Large intestine (tissue), 12 donors: ENCODE data around the gene KRTAP19-3. TPM values are rescaled to one million over a fixed set of nuclear protein-coding genes. Genes with fewer than 3 reads are reported as not detected.
"Not testable (repeated sequence)": the region's sequence is repeated elsewhere in the genome, so short reads cannot be mapped to it uniquely, and the experiment has no call there.

Experiments
- DNase-seq, 2 donors: peaks; one replicate each; pipeline versions ENCODE4 v3.0.0 to v3.0.0-alpha.2; 2013
- H3K27ac ChIP-seq: one replicate; pipeline ENCODE4 v1.5.1; 2013; ENCODE audit warnings: low read length
- H3K27me3 ChIP-seq: 2 replicates; pipeline ENCODE4 v1.6.1; 2013; ENCODE audit warnings: low read length; ENCODE audit not compliant: control insufficient read depth, insufficient read depth
- H3K36me3 ChIP-seq: 2 replicates; pipeline ENCODE4 v1.6.1; 2013; ENCODE audit warnings: low read length; ENCODE audit not compliant: control insufficient read depth, insufficient read depth
- H3K4me1 ChIP-seq: one replicate; pipeline ENCODE4 v1.6.1; 2013; ENCODE audit warnings: low read length; ENCODE audit not compliant: control insufficient read depth, insufficient read depth
- H3K4me3 ChIP-seq: one replicate; pipeline ENCODE4 v1.5.1; 2013; ENCODE audit warnings: low read length
- H3K9me3 ChIP-seq: one replicate; pipeline ENCODE4 v1.6.1; 2013; ENCODE audit warnings: mild to moderate bottlenecking, low read depth, low read length, moderate library complexity; ENCODE audit not compliant: control insufficient read depth
- WGBS: methylation state at CpG from one replicate; pipeline ENCODE4 v1.1.5; 2013; ENCODE audit warnings: low lambda C conversion rate; ENCODE audit not compliant: insufficient coverage; 5-methylcytosine and 5-hydroxymethylcytosine counted together
- long read RNA-seq, 11 donors: transcript quantifications; one replicate each; lab custom pipeline, GENCODE V29; 2026
- polyA plus RNA-seq: library from polyadenylated mRNA; unstranded; fragments of 120-200 nt; gene quantifications from one replicate; pipeline ENCODE4 v1.2.1, GENCODE V29; 2013

The KRTAP19-3 gene
- not detected for polyA plus RNA-seq
- long read RNA-seq, donor 1: 0 reads
- long read RNA-seq, donor 2: 0 reads
- long read RNA-seq, donor 3: 0 reads
- long read RNA-seq, donor 4: 0 reads
- long read RNA-seq, donor 5, partial matches to known transcripts: 0 of 1 reads
- long read RNA-seq, donor 5, other reads (novel, unspliced or antisense): 0 of 1 reads
- long read RNA-seq, donor 6: 0 reads
- long read RNA-seq, donor 7: 0 reads
- long read RNA-seq, donor 8: 0 reads
- long read RNA-seq, donor 9: 0 reads
- long read RNA-seq, donor 10: 0 reads
- long read RNA-seq, donor 11: 0 reads

DNA sequence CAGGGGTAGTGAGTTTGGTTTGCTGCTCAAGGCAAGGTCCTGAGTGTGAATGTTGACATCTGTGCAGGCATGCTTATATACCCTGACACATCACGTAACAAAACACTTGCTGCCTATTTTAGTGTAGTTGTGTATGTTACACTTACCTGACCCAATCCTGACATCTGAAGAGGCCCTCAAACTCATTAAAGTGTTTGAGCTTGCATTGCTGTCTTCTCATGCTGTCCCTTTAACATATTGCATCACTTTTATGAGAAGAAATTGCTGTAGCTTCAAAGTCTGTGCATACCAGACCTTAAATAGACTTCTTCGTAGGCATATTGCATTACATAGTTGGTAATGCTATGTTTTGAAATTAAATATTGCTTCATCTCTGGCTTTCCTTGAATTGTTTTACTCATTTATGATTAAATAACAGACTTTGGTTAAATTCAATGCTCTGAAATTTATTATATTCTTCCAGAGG lies at the start of gene KRTAP19-3:
KRTAP19-3 (minus strand) TSS at position 51 of the 466 bp plus-strand sequence. CDS start 56 bp downstream, outside the sequence.
- Histone ChIP-seq H3K4me3 (no peak within 1 kb of the TSS), H3K27ac (no peak within 1 kb of the TSS), H3K36me3 (no peaks in the 10 kb centered on the region), H3K27me3 (no peaks in the 10 kb centered on the region), H3K4me1 (no peaks in the 10 kb centered on the region), H3K9me3 (no peaks in the 10 kb centered on the region)
- WGBS: no CpG with 5 or more reads among the region's 2 CpGs
- DNase-seq: peak in 1 of 2 donors; percentile 3

- Histone ChIP-seq H3K4me3 (no peak overlapping the region), H3K36me3 (no peaks in the 10 kb centered on the region), H3K9me3 (no peaks in the 10 kb centered on the region), H3K27ac (no peak overlapping the region), H3K27me3 (no peaks in the 10 kb centered on the region), H3K4me1 (no peaks in the 10 kb centered on the region)
- WGBS: no CpG with 5 or more reads among the region's 1 CpG
- DNase-seq: no peak
Measured at GRCh38 chr21:30518876-30519275, 27.1 kb upstream of the KRTAP19-3 start.

DNA sequence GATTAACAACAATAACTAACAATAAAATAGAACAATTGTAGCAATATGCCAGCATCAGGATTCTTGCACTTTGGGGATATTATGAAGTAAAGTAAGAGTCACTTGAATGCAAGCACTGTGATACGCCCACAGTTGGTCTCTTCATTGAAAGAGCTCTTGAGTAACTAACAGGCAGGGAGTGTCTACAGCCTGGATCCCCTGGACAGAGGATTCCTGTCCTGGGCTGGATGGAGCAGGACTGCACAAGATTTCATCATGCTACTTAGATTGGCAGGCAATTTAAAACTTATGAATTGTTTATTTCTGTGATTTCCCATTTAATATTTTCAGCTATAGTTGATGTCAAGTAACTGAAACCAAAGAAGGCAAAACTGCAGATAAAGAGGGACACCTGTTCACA lies 23.9 kb upstream of the KRTAP19-3 start:
- WGBS: no CpG with 5 or more reads among the region's 1 CpG
- no peak for DNase-seq
- H3K4me1 ChIP-seq: no peaks in the 10 kb centered on the region
- no peaks in the 10 kb centered on the region for H3K27me3 ChIP-seq
- no peak overlapping the region for H3K4me3 ChIP-seq
- H3K9me3 ChIP-seq: no peaks in the 10 kb centered on the region
- no peak overlapping the region for H3K27ac ChIP-seq
- no peaks in the 10 kb centered on the region for H3K36me3 ChIP-seq

DNA sequence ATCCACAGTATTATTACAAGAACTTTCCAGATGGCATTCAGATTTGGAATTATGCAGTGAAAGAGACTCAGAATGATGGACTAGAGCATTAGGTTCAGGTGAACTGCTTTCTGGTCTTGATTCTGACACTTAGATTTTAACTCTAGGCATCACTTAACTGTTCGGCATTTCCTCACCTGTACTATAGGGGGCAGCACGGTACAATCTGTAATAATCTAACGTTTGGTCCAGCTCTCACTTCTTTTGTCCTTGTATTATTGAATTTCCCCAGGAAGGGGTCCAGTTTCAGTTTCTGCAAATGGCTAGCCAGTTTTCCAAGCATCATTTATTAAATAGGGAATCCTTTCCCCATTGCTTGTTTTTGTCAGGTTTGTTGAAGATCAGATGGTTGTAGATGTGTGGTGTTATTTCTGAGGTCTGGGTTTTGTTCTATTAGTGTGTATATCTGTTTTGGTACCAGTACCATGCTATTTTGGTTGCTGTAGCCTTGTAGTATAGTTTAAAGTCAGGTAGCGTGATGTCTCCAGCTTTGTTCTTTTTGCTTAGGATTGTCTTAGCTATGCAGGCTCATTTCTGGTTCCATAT lies 13.9 kb upstream of the KRTAP19-3 start:
- not testable (repeated sequence) for H3K4me1 ChIP-seq, H3K27me3 ChIP-seq, H3K9me3 ChIP-seq, DNase-seq, H3K4me3 ChIP-seq, H3K36me3 ChIP-seq, H3K27ac ChIP-seq
- no CpG with 5 or more reads among the region's 4 CpGs for WGBS

DNA sequence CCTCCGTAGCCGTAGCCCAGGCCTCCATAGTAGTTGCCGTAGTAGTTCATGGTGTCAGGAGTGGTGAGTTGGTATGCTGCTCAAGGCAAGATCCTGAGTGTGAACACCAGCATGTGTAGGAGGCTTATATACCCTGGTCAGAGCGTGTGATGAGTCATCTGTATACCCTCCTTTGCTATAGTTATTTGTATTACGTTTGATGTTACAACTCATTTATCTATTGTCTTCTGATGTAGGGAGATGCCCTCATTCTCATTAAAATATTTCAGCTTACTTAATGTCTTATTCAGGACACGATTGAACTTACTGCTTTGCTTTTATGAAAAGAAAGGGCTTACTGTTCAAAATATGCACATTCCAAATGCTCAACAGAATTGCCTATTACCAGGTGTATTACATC lies 10.2 kb upstream of the KRTAP19-3 start, which contains the start of gene KRTAP19-5:
KRTAP19-5 (minus strand) TSS at position 101 of the 400 bp plus-strand sequence; CDS start at position 50, 51 bp downstream.
- H3K4me3 ChIP-seq: no peak within 1 kb of the TSS
- no peaks in the 10 kb centered on the region for H3K27me3 ChIP-seq
- WGBS: no CpG with 5 or more reads among the region's 6 CpGs
- no peaks in the 10 kb centered on the region for H3K9me3 ChIP-seq
- H3K4me1 ChIP-seq: no peaks in the 10 kb centered on the region
- no peak for DNase-seq
- no peak within 1 kb of the TSS for H3K27ac ChIP-seq
- no peaks in the 10 kb centered on the region for H3K36me3 ChIP-seq

DNA sequence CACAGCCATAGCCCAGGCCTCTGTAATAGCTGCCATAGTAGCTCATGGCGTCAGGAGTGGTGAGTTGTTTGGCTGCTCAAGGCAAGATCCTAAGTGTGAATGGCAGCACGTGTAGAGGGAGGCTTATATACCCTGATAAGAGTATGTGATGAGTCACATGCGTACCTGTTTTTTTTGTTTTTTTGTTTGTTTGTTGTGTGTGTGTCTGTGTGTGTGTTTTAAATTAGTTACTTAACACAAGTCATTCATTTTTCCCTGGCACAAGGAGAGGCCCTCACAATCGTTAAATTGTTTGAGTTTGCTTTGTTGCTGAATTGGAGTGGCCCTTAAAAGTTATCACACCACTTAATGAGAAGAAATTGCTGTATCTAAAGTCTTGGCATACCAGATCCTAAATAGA lies 5.3 kb upstream of the KRTAP19-3 start, which contains the start of gene KRTAP19-4:
KRTAP19-4 (minus strand) TSS at position 101 of the 400 bp plus-strand sequence; CDS start at position 46, 55 bp downstream.
- H3K4me3 ChIP-seq: no peak within 1 kb of the TSS
- no peaks in the 10 kb centered on the region for H3K4me1 ChIP-seq
- DNase-seq: no peak
- 60% methylated on average over 1 of the region's 4 CpGs for WGBS
- H3K27me3 ChIP-seq: no peaks in the 10 kb centered on the region
- no peaks in the 10 kb centered on the region for H3K9me3 ChIP-seq
- H3K27ac ChIP-seq: no peak within 1 kb of the TSS
- H3K36me3 ChIP-seq: no peaks in the 10 kb centered on the region

- H3K4me1 ChIP-seq: no peaks in the 10 kb centered on the region
- no peak within 1 kb of the TSS for H3K4me3 ChIP-seq
- WGBS: no CpG with 5 or more reads among the region's 2 CpGs
- H3K27ac ChIP-seq: no peak within 1 kb of the TSS
- no peaks in the 10 kb centered on the region for H3K27me3 ChIP-seq
- no peaks in the 10 kb centered on the region for H3K36me3 ChIP-seq
- H3K9me3 ChIP-seq: no peaks in the 10 kb centered on the region
- DNase-seq: no peak
Measured at GRCh38 chr21:30487336-30487735, 4.5 kb downstream of the KRTAP19-3 start, which contains the start of gene KRTAP19-2. KRTAP19-2 (minus strand) TSS chr21:30487436; CDS start chr21:30487348, 88 bp downstream.

GRCh38 chr21:30486180-30486579 lies 5.6 kb downstream of the KRTAP19-3 start:
- H3K27ac ChIP-seq: no peak overlapping the region

DNA sequence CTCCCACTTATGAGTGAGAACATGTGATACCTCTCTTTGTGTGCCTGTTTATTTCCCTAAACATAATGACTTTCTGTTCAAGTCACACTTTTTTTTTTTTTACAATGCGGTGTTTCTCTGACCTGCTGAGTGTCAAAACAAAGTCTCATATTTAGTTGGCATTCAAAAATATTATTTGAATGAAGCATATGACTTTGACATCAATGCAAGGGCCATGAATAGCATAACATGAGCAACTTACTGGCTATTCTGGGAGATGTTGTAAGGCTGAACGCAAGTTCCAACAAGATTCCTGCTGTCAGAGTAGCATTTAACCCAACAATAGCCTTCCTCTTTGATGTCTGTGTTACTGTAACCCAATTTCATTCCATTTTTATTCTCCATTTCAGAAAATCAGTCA lies 9.7 kb downstream of the KRTAP19-3 start:
- Histone ChIP-seq H3K27ac (no peak overlapping the region), H3K4me1 (no peaks in the 10 kb centered on the region), H3K27me3 (no peaks in the 10 kb centered on the region), H3K4me3 (no peak overlapping the region), H3K9me3 (no peaks in the 10 kb centered on the region), H3K36me3 (no peaks in the 10 kb centered on the region)
- DNase-seq: no peak
- no CpG with 5 or more reads among the region's 2 CpGs for WGBS

More at GRCh38 chr21:30486180-30486579, 5.6 kb downstream of the KRTAP19-3 start:
- DNase-seq: no peak
- WGBS: no CpG with 5 or more reads among the region's 2 CpGs
- Histone ChIP-seq H3K9me3 (no peaks in the 10 kb centered on the region), H3K4me3 (no peak overlapping the region), H3K4me1 (no peaks in the 10 kb centered on the region), H3K27me3 (no peaks in the 10 kb centered on the region), H3K36me3 (no peaks in the 10 kb centered on the region)

- no peaks in the 10 kb centered on the region for H3K9me3 ChIP-seq
- no peaks in the 10 kb centered on the region for H3K27me3 ChIP-seq
- no peak within 1 kb of the TSS for H3K4me3 ChIP-seq
- no peak within 1 kb of the TSS for H3K27ac ChIP-seq
- no peaks in the 10 kb centered on the region for H3K4me1 ChIP-seq
- no peak for DNase-seq
- no peaks in the 10 kb centered on the region for H3K36me3 ChIP-seq
- WGBS: no CpG with 5 or more reads among the region's 7 CpGs
Measured at GRCh38 chr21:30480145-30480544, 11.7 kb downstream of the KRTAP19-3 start, which contains the start of gene KRTAP19-1. KRTAP19-1 (minus strand) TSS chr21:30480367; CDS start chr21:30480317, 50 bp downstream.
